GM10847 (cell line): ENCODE measurements around the gene IFRD1.
A peak's percentile ranks its signal among the peaks of the same experiment; 100 is the strongest.

Experiments
- POLR2A ChIP-seq: IDR thresholded peaks from 2 replicates; pipeline ENCODE4 v1.6.1; 2011; ENCODE audit not compliant: insufficient read length; ENCODE audit errors: extremely low read depth

Gene IFRD1

GRCh38 chr7:112449902-112450806, at the start of gene IFRD1:
IFRD1 (plus strand) TSS chr7:112450460; CDS start chr7:112450689, 229 bp downstream.
- TF ChIP-seq POLR2A: peak; percentile 98

GRCh38 chr7:112404321-112404720, 45.9 kb upstream of the IFRD1 start:
- no peak for TF ChIP-seq POLR2A

- TF ChIP-seq POLR2A: no peak
Measured at GRCh38 chr7:112405286-112405685, 45.0 kb upstream of the IFRD1 start.

- TF ChIP-seq POLR2A: no peak
Measured at GRCh38 chr7:112407261-112407660, 43.0 kb upstream of the IFRD1 start.

- no peak for TF ChIP-seq POLR2A
Measured at GRCh38 chr7:112410092-112410491, 40.2 kb upstream of the IFRD1 start.

- TF ChIP-seq POLR2A: no peak
Measured at GRCh38 chr7:112411186-112411795, 39.0 kb upstream of the IFRD1 start.

- TF ChIP-seq POLR2A: no peak
Measured at GRCh38 chr7:112414855-112415490, 35.3 kb upstream of the IFRD1 start.

GRCh38 chr7:112416127-112416526, 34.1 kb upstream of the IFRD1 start:
- TF ChIP-seq POLR2A: no peak

GRCh38 chr7:112419543-112420130, 30.6 kb upstream of the IFRD1 start:
- no peak for TF ChIP-seq POLR2A

GRCh38 chr7:112420236-112420861, 29.9 kb upstream of the IFRD1 start:
- TF ChIP-seq POLR2A: no peak

GRCh38 chr7:112421666-112422486, 28.4 kb upstream of the IFRD1 start:
- no peak for TF ChIP-seq POLR2A

- TF ChIP-seq POLR2A: no peak
Measured at GRCh38 chr7:112422842-112423496, 27.3 kb upstream of the IFRD1 start.

- no peak for TF ChIP-seq POLR2A
Measured at GRCh38 chr7:112423987-112424386, 26.3 kb upstream of the IFRD1 start.

GRCh38 chr7:112427984-112428383, 22.3 kb upstream of the IFRD1 start:
- TF ChIP-seq POLR2A: no peak
